PC-3 (cell line): Measurements from ENCODE around the gene BPIFB1.

Experiments
- CTCF ChIP-seq: fragments of 300-600 bp; sonication (generic); conservative IDR thresholded peaks from 2 replicates; pipeline ENCODE4 v1.5.1; 2017; ENCODE audit warnings: antibody characterized with exemption, low read depth, mild to moderate bottlenecking, low read length
- EZH2 ChIP-seq: fragments of 300-600 bp; sonication (generic); IDR thresholded peaks from one replicate; pipeline ENCODE4 v1.6.1; 2017; ENCODE audit warnings: antibody characterized with exemption, mild to moderate bottlenecking, low read length; ENCODE audit not compliant: unreplicated experiment

GRCh38 chr20:33239418-33239817 lies 43.6 kb upstream of the BPIFB1 start:
- no peak for TF ChIP-seq CTCF
- no peak for TF ChIP-seq EZH2
